Stimulated activated CD4-positive, alpha-beta T cell treated with anti-CD3 and anti-CD28 coated beads, Interleukin-12 subunit alpha, Interleukin-12 subunit beta, amount 100 ng/mL, for 24 hours (primary cell): ENCODE data around the gene CLCNKA.
A peak's percentile ranks its signal among the peaks of the same experiment; 100 is the strongest.
"Not testable (repeated sequence)": the region's sequence is repeated elsewhere in the genome, so short reads cannot be mapped to it uniquely, and the experiment has no call there.

Experiments used
- DNase-seq, 2 experiments: peaks; one replicate each; pipeline ENCODE4 v3.0.0-alpha.2; 2020; ENCODE audit warnings: low read depth in 2 of 2

CLCNKA gene

GRCh38 chr1:16017461-16018303 is 4.2 kb upstream of the CLCNKA start, which contains the start of gene HSPB7:
TSS of gene HSPB7 (minus strand) at chr1:16018043. CDS start at chr1:16017963, 80 bp downstream.
- DNase-seq = no peak

- no peak for DNase-seq
These were observed 3.5 kb upstream of the CLCNKA start for GRCh38 chr1:16018308-16018707.

GRCh38 chr1:16018749-16019643 is 2.8 kb upstream of the CLCNKA start:
- DNase-seq = no peak

- DNase-seq = no peak
These were observed 2.1 kb upstream of the CLCNKA start for GRCh38 chr1:16019644-16020277.

- DNase-seq = no peak
These were observed 1.5 kb upstream of the CLCNKA start for GRCh38 chr1:16020325-16020724.

- DNase-seq = not testable (repeated sequence)
These were observed 958 bp upstream of the CLCNKA start for GRCh38 chr1:16020878-16021277.

GRCh38 chr1:16022393-16022792 is 557 bp downstream of the CLCNKA start:
- DNase-seq = no peak

GRCh38 chr1:16023050-16023653 is 1.3 kb downstream of the CLCNKA start:
- DNase-seq = no peak

- DNase-seq = not testable (repeated sequence)
These were observed 4.5 kb downstream of the CLCNKA start for GRCh38 chr1:16026302-16026701.

- peak in 1 of 2 experiments; percentile 17 for DNase-seq
These were observed 5.1 kb downstream of the CLCNKA start for GRCh38 chr1:16026723-16027484.

GRCh38 chr1:16028237-16029002 is 6.6 kb downstream of the CLCNKA start:
- no peak for DNase-seq

GRCh38 chr1:16029003-16029268 is 7.1 kb downstream of the CLCNKA start:
- DNase-seq = not testable (repeated sequence)

GRCh38 chr1:16029288-16029687 is 7.5 kb downstream of the CLCNKA start:
- no peak for DNase-seq

GRCh38 chr1:16031551-16031950 is 9.7 kb downstream of the CLCNKA start:
- DNase-seq = no peak

- DNase-seq = peak in 1 of 2 experiments; percentile 61
These were observed 10.7 kb downstream of the CLCNKA start for GRCh38 chr1:16032388-16033102.

- DNase-seq = not testable (repeated sequence)
These were observed 11.3 kb downstream of the CLCNKA start for GRCh38 chr1:16033103-16033632.

GRCh38 chr1:16036461-16036860 is 14.6 kb downstream of the CLCNKA start:
- DNase-seq = not testable (repeated sequence)

GRCh38 chr1:16038620-16038912 is 16.7 kb downstream of the CLCNKA start:
- DNase-seq = no peak

- not testable (repeated sequence) for DNase-seq
These were observed 18.0 kb downstream of the CLCNKA start for GRCh38 chr1:16039871-16040270.

- no peak for DNase-seq
These were observed 19.4 kb downstream of the CLCNKA start for GRCh38 chr1:16041200-16041599.
